PFSK-1 (cell line): ENCODE data around the gene ADAM12.

ENCODE experiments used
- POLR2AphosphoS5 ChIP-seq: IDR thresholded peaks from 2 replicates; pipeline ENCODE4 v1.6.1; 2012; ENCODE audit warnings: low read depth, mild to moderate bottlenecking, control low read depth, low read length, moderate library complexity
- REST ChIP-seq, 2 experiments: IDR thresholded peaks; 2 replicates each; pipeline versions ENCODE4 v1.6.1 to v1.8.0; 2011 to 2012; ENCODE audit warnings: low read depth in 2 of 2, low read length in 2 of 2, control low read depth in 1 of 2, inconsistent platforms in 1 of 2, mild to moderate bottlenecking in 1 of 2, moderate library complexity in 1 of 2; ENCODE audit not compliant: insufficient read depth in 1 of 2
- SIN3A ChIP-seq: IDR thresholded peaks from 2 replicates; pipeline ENCODE4 v1.6.1; 2012; ENCODE audit warnings: mild to moderate bottlenecking, low read length, moderate library complexity, borderline replicate concordance; ENCODE audit not compliant: insufficient read depth
- TAF1 ChIP-seq: IDR thresholded peaks from 2 replicates; pipeline ENCODE4 v1.6.1; 2012; ENCODE audit warnings: low read length, control low read depth, borderline replicate concordance; ENCODE audit not compliant: insufficient read depth

DNA sequence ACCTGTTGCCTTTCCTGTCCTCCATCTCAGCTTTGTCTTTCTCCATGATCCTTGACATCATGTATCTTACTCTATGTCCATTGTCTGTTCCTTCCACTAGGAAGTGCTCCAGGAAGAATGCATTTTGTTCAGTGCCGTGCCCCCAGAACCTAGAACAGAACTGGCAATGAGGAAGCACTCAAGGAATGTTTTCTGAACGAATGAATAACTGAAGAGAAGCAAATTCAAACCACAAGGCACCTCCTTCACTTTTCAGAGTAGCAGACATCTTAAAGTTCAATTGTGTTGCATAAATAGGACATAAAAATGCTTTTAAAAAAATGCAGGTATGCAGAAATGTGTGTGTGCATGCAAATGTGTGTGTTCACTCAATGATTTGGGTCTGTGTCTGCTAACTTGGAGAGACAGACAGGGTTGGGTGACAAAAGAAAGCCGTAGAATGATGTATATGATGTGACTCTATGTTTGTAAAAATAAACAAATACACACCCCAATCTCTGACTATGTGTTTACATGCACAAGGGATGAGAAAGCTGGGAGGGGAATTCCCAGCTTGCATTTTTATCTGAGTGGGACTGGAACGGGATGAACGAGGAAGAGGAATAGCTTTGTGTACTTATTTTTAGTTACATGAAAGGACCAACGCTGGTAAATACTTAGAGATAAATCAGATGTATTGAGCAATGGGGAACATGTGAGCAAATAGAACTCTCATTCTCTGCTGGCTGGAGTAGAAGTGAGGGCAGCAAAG lies 254.2 kb downstream of the ADAM12 start:
- no peak for TF ChIP-seq TAF1
- no peak for TF ChIP-seq POLR2AphosphoS5
- no peak for TF ChIP-seq REST (IDR thresholded peaks at IDR 0.05; ENCODE audit: insufficient read depth in 1 of 2, low read depth in 2 of 2, low read length in 2 of 2)
- no peak for TF ChIP-seq SIN3A
